LNCAP (cell line): Measurements from ENCODE around the gene KDM3A.

Experiments used
- TF ChIP-seq, protein P1 (sequence below): fragments of 450-650 bp; IDR thresholded peaks from 2 replicates; pipeline ENCODE4 v1.5.1; 2017; ENCODE audit warnings: mild to moderate bottlenecking

KDM3A gene

DNA sequence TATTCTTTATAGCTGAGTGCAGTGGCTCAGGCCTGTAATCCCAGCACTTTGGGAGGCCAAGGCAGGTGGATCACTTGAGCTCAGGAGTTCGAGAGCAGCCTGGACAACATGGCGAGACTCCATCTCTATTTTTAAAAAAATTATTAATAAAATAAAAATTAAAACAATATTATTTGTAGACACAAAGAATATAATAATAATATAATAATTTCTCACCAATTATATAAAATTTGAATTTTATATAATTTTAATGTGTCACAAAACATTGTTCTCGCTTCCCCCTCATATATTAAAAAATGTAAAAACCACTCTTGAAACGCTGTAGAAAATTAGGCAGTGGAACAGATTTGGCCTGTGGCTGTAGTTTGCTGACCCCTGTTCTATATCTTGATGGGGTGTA, 5.6 kb upstream of the KDM3A start:
- TF ChIP-seq, protein P1, sequence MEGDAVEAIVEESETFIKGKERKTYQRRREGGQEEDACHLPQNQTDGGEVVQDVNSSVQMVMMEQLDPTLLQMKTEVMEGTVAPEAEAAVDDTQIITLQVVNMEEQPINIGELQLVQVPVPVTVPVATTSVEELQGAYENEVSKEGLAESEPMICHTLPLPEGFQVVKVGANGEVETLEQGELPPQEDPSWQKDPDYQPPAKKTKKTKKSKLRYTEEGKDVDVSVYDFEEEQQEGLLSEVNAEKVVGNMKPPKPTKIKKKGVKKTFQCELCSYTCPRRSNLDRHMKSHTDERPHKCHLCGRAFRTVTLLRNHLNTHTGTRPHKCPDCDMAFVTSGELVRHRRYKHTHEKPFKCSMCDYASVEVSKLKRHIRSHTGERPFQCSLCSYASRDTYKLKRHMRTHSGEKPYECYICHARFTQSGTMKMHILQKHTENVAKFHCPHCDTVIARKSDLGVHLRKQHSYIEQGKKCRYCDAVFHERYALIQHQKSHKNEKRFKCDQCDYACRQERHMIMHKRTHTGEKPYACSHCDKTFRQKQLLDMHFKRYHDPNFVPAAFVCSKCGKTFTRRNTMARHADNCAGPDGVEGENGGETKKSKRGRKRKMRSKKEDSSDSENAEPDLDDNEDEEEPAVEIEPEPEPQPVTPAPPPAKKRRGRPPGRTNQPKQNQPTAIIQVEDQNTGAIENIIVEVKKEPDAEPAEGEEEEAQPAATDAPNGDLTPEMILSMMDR: no peak

DNA sequence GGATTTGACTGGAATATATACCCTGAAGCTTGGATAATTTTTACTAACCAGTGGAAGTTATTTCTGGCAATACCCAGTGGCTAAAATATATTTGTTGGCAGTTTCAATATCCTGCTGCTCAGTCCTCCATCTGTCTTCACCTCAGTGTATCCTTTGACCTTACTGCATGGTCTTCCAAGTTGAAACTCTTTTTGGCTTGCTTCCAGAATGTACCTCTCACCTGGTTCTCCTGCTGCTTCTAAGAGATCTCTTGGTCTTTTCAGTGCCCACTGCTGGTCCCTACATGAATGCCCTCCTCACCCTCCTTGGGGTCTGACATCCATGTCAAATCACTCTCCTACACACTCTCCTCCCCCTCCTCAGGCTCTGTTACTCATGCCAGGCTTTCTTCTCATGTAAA, 4.8 kb upstream of the KDM3A start:
- TF ChIP-seq, protein P1: no peak

DNA sequence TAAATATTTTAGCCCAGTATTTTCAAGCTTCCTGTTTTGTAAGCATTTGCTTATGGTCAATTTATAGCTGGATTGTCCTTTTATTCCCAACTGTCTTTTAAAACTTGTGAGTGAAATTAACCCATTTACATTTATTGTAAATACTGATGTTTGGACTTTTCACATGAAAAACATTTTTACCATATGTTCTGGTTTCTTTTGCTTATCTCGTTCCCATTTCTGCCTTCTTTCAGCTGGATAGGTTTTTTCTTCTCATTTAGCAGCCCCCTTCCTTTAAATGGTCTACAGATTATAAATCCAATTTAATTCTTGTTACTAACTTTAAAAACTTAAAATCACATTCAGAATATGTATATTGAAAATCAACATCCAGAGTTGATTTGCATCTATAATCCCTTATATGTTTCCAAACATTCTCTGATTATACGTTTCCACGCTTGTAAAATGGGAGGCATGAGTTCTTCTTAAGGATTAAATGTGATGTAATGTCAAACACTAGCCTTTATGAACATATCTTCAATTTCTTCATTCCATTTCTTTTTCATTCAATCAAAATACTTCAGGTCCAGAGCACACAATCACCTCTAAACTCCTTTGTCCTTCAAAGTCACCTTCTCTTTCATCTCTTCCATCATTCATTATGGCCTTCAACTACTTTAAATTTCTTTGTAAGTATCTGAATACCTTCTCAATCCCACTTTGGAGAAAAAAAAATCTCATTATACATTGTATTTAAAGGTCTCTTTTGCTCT, 1.1 kb upstream of the KDM3A start:
- TF ChIP-seq, protein P1: no peak

DNA sequence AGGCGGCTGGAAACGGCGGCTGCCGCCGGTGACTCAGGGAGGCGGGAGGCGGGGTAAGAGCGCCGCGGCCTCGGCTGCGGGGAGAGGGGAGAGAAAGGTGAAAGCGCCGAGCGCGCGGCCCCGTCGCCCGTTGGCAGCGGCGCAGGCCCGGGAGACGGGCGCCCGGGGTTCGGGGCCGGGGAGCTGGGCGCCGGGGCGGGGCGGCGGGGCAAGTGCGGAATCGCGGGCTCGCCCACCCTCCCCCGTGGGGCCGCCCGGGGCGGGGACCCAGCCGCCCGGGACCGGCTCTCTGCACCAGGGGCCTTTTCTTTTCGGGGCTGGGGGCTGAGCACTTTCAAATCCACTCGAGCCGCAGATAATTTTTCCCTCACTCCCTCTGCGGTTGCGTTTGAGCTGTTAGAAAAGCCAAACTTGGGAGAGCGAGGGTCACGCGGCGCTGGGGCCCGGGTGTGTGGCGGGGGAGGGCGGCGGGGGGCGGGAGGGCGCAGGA, 266 bp downstream of the KDM3A start:
- TF ChIP-seq, protein P1: no peak

DNA sequence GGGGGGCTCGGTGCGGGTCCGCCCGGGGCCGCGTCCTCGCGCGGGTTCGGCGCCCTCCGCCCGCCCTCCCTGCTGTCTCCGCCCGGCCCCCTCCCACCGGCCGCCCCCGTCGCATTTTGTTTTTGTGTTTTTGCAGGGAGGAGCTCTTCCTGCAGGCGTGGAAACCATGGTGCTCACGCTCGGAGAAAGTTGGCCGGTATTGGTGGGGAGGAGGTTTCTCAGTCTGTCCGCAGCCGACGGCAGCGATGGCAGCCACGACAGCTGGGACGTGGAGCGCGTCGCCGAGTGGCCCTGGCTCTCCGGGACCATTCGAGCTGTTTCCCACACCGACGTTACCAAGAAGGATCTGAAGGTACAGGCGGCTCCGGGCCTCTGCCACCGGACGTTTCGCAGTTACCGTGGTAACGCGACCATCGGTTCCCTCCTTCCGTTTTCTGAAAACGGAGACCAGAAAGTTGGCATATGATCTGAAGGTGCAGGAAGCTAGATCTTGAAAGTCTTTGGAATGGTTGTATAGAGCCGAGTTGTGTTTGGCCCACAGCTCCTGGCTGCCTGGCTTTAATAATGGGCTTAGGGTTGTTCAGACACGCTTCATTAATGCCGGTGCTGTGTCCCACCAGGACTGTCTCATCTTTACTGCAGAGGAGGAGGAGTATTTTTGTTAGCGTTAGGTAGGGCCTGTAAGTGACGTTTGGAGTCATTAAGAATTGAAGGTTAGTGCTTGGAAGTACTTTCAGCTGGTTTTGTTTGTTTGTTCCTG, 891 bp downstream of the KDM3A start:
- TF ChIP-seq, protein P1: no peak

DNA sequence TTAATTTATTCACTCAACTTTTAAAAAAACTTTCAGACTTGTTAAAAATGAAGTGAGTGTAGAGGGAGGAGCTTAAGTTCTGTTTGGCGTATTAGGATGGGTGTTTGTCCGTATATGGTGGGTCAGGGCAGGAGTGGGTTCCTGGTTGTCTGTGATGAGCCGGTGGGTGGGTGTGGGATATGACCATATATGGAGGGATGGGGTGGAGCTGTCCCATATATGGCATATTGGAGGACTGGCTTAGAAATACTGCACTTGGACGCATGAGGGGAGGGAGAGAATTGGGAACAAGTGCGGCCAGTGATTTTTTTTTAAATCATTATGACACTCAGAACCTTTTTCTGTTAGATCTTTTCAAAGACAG, 1.5 kb downstream of the KDM3A start:
- TF ChIP-seq, protein P1: no peak

DNA sequence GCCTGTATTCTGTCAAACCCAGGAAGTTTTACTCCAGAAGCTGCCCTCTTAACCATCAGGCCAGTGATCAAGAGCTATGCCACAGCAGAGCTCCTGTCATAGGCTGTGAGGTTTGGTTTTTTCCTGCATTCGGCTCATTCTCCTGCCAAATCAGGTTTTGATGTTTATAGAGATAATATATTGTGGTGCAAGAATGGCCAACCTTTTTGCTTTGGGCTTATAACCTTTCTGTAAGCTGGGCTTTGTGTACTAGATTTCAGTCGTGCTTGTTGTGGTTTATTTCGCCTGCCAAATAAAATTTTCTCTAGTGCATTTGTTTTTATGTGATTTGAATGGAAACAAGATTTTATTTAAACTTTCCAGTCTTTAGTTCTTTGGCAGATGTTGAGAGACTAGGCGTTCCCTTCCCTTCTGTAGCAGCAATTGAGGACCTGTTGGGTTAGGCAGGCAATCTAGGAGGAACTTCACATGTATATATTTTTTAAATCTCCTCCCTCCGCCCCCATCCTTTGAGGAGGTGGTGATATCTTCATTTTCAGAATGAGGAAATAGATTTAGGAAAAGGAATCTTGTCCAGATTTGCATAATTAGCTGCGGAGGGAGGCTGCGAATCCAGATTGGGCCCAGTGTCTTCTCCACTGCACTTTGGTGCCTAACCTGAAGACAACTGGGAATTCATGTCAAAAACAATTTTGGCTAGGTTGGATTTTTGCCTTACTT, 2.6 kb downstream of the KDM3A start:
- TF ChIP-seq, protein P1: no peak
